ENCODE measurements around the gene NLRC5.

The NLRC5 gene

DNA sequence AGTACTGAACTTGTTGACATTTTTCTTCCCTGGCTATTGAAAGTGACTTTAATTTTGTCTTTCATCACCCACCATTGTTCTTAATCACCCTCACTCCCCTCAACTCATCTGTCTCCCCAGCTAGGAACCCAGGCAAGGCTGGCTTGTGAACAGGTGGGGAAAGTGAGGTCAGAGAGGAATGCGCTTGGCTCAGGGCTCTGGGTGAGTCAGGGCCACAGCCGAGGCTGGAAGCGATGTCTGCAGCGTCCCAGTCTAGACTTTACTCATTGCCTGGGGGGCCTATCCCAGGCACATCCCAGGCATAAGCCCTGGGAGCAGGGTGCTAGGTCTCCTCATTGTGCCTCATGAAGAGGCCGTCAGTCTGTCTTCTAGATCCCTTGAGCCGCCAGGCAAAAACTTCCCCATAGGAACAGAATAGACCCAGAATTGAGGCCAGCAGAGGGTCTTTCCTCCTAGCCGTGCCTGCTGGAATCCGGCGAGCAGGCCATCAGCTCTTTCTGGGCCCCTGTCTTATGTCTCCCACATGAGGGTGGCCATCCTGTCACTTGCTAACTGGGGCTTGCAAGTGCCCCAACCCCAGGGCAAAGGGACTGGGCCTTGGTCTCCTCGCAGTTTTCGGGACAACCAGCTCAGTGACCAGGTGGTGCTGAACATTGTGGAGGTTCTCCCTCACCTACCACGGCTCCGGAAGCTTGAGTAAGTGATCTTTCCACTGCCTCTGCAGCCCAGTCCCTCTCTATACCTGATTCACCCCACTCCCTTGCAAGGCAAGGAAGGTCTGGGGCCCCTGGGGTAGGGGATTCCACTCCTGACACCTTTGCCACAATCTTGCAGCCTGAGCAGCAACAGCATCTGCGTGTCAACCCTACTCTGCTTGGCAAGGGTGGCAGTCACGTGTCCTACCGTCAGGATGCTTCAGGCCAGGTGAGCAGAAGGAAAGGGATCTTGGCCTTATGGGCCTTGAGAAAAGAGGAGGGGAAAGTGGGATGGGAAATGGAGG lies 40.1 kb downstream of the NLRC5 start:
- Mint-ChIP-seq H3K4me1 (no peaks in the 10 kb centered on the region), H3K36me3 (ENCODE audit: low read depth) (no peaks in the 10 kb centered on the region)

DNA sequence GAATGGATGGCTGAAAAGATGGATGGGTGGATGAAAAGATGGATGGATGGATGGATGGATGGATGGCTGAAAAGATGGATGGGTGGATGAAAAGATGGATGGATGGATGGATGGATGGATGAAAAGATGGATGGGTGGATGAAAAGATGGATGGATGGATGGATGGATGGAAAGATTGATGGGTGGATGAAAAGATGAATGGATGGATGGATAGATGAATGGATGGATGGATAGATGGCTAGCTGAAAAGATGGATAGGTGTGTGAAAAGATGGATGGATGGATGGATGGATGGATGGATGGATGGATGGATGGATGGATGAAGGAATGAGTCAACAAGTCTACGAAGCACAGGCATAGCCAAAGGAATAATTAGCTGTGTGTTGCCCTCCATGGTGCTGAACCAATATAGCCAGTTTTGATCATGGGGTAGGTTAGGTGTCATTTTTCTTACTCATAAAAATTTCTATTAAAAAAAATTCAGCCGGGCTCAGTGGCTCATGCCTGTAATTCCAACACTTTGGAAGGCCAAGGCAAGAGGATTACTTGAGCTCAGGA lies 41.1 kb downstream of the NLRC5 start:
- no peaks in the 10 kb centered on the region for H3K36me3 Mint-ChIP-seq (ENCODE audit: low read depth)
- H3K27ac Mint-ChIP-seq: no peak overlapping the region
- no peaks in the 10 kb centered on the region for H3K4me1 Mint-ChIP-seq
- H3K9me3 Mint-ChIP-seq: no peaks in the 10 kb centered on the region
- no peak overlapping the region for H3K4me3 Mint-ChIP-seq
- TF ChIP-seq, protein P1, sequence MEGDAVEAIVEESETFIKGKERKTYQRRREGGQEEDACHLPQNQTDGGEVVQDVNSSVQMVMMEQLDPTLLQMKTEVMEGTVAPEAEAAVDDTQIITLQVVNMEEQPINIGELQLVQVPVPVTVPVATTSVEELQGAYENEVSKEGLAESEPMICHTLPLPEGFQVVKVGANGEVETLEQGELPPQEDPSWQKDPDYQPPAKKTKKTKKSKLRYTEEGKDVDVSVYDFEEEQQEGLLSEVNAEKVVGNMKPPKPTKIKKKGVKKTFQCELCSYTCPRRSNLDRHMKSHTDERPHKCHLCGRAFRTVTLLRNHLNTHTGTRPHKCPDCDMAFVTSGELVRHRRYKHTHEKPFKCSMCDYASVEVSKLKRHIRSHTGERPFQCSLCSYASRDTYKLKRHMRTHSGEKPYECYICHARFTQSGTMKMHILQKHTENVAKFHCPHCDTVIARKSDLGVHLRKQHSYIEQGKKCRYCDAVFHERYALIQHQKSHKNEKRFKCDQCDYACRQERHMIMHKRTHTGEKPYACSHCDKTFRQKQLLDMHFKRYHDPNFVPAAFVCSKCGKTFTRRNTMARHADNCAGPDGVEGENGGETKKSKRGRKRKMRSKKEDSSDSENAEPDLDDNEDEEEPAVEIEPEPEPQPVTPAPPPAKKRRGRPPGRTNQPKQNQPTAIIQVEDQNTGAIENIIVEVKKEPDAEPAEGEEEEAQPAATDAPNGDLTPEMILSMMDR (IDR thresholded peaks at IDR 0.05; ENCODE audit: unreplicated experiment in 3 of 3): no peak
- H3K27me3 Mint-ChIP-seq (ENCODE audit: low read depth): peaks cover 37% of the 10 kb centered on the region

More for the DNA sequence above, 40.1 kb downstream of the NLRC5 start:
- H3K9me3 Mint-ChIP-seq: no peaks in the 10 kb centered on the region
- no peak overlapping the region for H3K27ac Mint-ChIP-seq
- H3K27me3 Mint-ChIP-seq (ENCODE audit: low read depth): peaks cover 32% of the 10 kb centered on the region
- no peak overlapping the region for H3K4me3 Mint-ChIP-seq
- TF ChIP-seq, protein P1 (IDR thresholded peaks at IDR 0.05; ENCODE audit: unreplicated experiment in 3 of 3): no peak

DNA sequence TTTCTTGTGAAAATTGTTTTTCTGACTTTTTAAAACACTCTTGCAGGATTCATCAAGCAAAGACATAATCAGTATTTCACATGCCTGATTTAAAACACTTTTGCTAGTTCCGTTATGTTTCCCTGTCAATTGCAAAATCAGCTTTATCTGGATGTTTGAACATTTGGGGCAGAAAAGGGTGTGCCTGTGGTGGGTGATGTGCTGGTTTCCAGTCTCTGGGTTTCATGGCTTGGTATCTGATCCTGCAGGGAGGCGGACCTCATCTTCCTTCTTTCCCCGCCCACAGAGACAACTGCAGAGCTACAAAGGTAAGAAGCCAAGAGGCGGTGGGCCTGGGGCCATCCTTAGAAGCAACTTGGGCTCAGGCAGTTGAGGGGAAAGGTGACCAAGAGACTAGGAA lies 41.8 kb downstream of the NLRC5 start:
- Mint-ChIP-seq H3K27me3 (ENCODE audit: low read depth) (peaks cover 40% of the 10 kb centered on the region), H3K27ac (no peak overlapping the region), H3K9me3 (no peaks in the 10 kb centered on the region), H3K36me3 (ENCODE audit: low read depth) (no peaks in the 10 kb centered on the region), H3K4me3 (no peak overlapping the region), H3K4me1 (no peaks in the 10 kb centered on the region)
- TF ChIP-seq, protein P1 (IDR thresholded peaks at IDR 0.05; ENCODE audit: unreplicated experiment in 3 of 3): no peak

DNA sequence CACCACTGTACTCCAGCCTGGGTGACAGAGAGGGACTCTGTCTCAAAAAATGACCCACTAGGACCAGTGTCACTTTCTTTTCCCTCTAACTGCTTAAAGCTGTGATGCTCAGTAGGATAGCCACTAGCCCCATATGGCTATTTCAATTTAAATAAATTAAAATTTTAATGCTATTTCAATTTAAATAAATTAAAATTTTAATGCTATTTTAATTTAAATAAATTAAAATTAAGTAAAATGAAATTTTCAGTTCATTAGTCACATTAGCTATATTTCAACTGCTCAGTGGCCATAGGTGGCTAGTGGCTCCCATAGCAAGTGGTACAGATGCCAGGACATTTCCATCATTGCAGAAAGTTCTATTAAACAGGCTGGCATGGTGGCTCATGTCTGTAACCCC lies 43.0 kb downstream of the NLRC5 start:
- H3K4me3 Mint-ChIP-seq: no peak overlapping the region
- H3K27ac Mint-ChIP-seq: no peak overlapping the region
- TF ChIP-seq, protein P1 (IDR thresholded peaks at IDR 0.05; ENCODE audit: unreplicated experiment in 3 of 3): no peak
- H3K36me3 Mint-ChIP-seq (ENCODE audit: low read depth): no peaks in the 10 kb centered on the region
- no peaks in the 10 kb centered on the region for H3K4me1 Mint-ChIP-seq
- peaks cover 36% of the 10 kb centered on the region for H3K27me3 Mint-ChIP-seq (ENCODE audit: low read depth)
- no peaks in the 10 kb centered on the region for H3K9me3 Mint-ChIP-seq

DNA sequence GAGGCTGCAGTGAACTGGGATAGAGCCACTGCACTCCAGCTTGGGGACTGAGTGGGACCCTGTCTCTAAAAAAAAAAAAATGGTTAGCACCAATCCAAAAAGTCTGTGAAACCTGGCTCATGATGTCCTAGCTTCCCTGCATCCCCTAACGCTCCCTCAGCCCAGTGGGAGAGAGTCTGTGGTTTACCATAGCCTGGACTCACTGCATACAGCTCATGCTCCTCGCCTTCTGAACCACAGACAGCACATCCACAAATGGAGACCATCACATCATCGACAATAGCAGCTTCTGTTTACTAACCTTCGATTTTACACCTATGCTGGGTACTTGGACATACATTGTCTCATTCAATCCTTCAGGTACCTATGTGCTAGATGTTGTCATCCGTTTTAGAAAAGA lies 43.6 kb downstream of the NLRC5 start:
- TF ChIP-seq, protein P1 (IDR thresholded peaks at IDR 0.05; ENCODE audit: unreplicated experiment in 3 of 3): no peak
- H3K9me3 Mint-ChIP-seq: no peaks in the 10 kb centered on the region
- no peak overlapping the region for H3K27ac Mint-ChIP-seq
- H3K27me3 Mint-ChIP-seq (ENCODE audit: low read depth): peaks cover 31% of the 10 kb centered on the region
- H3K36me3 Mint-ChIP-seq (ENCODE audit: low read depth): no peaks in the 10 kb centered on the region
- no peak overlapping the region for H3K4me3 Mint-ChIP-seq
- no peaks in the 10 kb centered on the region for H3K4me1 Mint-ChIP-seq
